H9 (cell line): ENCODE data around the gene NCR1. TPM values are rescaled to one million over a fixed set of nuclear protein-coding genes. Genes with fewer than 3 reads are reported as not detected.
"Not testable (repeated sequence)": the region's sequence is repeated elsewhere in the genome, so short reads cannot be mapped to it uniquely, and the experiment has no call there.

Source experiments
- DNase-seq: peaks from one replicate; pipeline ENCODE4 v3.0.0-alpha.2; 2017
- H2AFZ ChIP-seq: one replicate; pipeline ENCODE4 v1.6.1; 2013; ENCODE audit warnings: mild to moderate bottlenecking, low read length, control low read depth, moderate library complexity
- H2AK5ac ChIP-seq: 2 replicates; pipeline ENCODE4 v1.6.1; 2013; ENCODE audit warnings: low read length, control low read depth, mixed read lengths; ENCODE audit not compliant: insufficient read length
- H2BK120ac ChIP-seq: one replicate; pipeline ENCODE4 v1.6.1; 2013; ENCODE audit warnings: low read depth, mild to moderate bottlenecking, low read length, control low read depth, inconsistent platforms; ENCODE audit not compliant: poor library complexity, severe bottlenecking
- H2BK12ac ChIP-seq: 2 replicates; pipeline ENCODE4 v1.6.1; 2013; ENCODE audit warnings: low read length, control low read depth, mixed read lengths, low read depth; ENCODE audit not compliant: insufficient read length
- H2BK15ac ChIP-seq: 2 replicates; pipeline ENCODE4 v1.6.1; 2013; ENCODE audit warnings: low read depth, low read length, control low read depth
- H2BK20ac ChIP-seq: one replicate; pipeline ENCODE4 v1.6.1; 2013; ENCODE audit warnings: low read depth, mild to moderate bottlenecking, low read length, control low read depth, inconsistent platforms; ENCODE audit not compliant: poor library complexity, severe bottlenecking
- H2BK5ac ChIP-seq: 2 replicates; pipeline ENCODE4 v1.6.1; 2013; ENCODE audit warnings: low read length, control low read depth, mixed read lengths; ENCODE audit not compliant: insufficient read length
- H3K14ac ChIP-seq: 2 replicates; pipeline ENCODE4 v1.6.1; 2013; ENCODE audit warnings: low read length, control low read depth; ENCODE audit not compliant: insufficient read depth
- H3K18ac ChIP-seq: 2 replicates; pipeline ENCODE4 v1.6.1; 2013; ENCODE audit warnings: low read depth, mild to moderate bottlenecking, mixed read lengths, low read length, control low read depth; ENCODE audit not compliant: insufficient read length
- H3K23ac ChIP-seq: 2 replicates; pipeline ENCODE4 v1.6.1; 2013; ENCODE audit warnings: low read length, control low read depth, mixed read lengths, low read depth; ENCODE audit not compliant: insufficient read length
- H3K23me2 ChIP-seq: 2 replicates; pipeline ENCODE4 v1.6.1; 2013; ENCODE audit warnings: low read depth, mild to moderate bottlenecking, mixed read lengths, low read length, control low read depth; ENCODE audit not compliant: insufficient read length, poor library complexity, severe bottlenecking
- H3K27ac ChIP-seq: 2 replicates; pipeline ENCODE4 v1.5.1; 2013; ENCODE audit warnings: low read length, control low read depth, mixed read lengths, low read depth; ENCODE audit not compliant: insufficient read length
- H3K27me3 ChIP-seq: 2 replicates; pipeline ENCODE4 v1.6.1; 2013; ENCODE audit warnings: low read length, control low read depth, inconsistent platforms; ENCODE audit not compliant: insufficient read depth
- H3K4ac ChIP-seq: 2 replicates; pipeline ENCODE4 v1.6.1; 2013; ENCODE audit warnings: low read depth, mild to moderate bottlenecking, control low read depth, inconsistent platforms, low read length, moderate library complexity
- H3K4me1 ChIP-seq: 2 replicates; pipeline ENCODE4 v1.6.1; 2013; ENCODE audit warnings: low read length, control low read depth, inconsistent platforms; ENCODE audit not compliant: insufficient read depth
- H3K4me2 ChIP-seq: 2 replicates; pipeline ENCODE4 v1.6.1; 2013; ENCODE audit warnings: low read length, control low read depth, mixed read lengths; ENCODE audit not compliant: insufficient read length, insufficient read depth
- H3K56ac ChIP-seq: 2 replicates; pipeline ENCODE4 v1.6.1; 2013; ENCODE audit warnings: low read depth, mild to moderate bottlenecking, mixed read lengths, low read length, control low read depth; ENCODE audit not compliant: insufficient read length
- H3K79me1 ChIP-seq: 2 replicates; pipeline ENCODE4 v1.6.1; 2013; ENCODE audit warnings: low read depth, mild to moderate bottlenecking, moderate library complexity, low read length, control low read depth, inconsistent platforms; ENCODE audit not compliant: insufficient read depth, poor library complexity, severe bottlenecking
- H3K79me2 ChIP-seq: 2 replicates; pipeline ENCODE4 v1.6.1; 2013; ENCODE audit warnings: low read length, control low read depth, inconsistent platforms; ENCODE audit not compliant: insufficient read depth
- H3K9ac ChIP-seq: 2 replicates; pipeline ENCODE4 v1.6.1; 2013; ENCODE audit warnings: low read length, control low read depth, mixed read lengths; ENCODE audit not compliant: insufficient read length; ENCODE audit errors: extremely low read depth
- H3K9me3 ChIP-seq: one replicate; pipeline ENCODE4 v1.6.1; 2013; ENCODE audit warnings: low read depth, low read length, inconsistent platforms; ENCODE audit not compliant: control insufficient read depth
- H3T11ph ChIP-seq: one replicate; pipeline ENCODE4 v1.6.1; 2013; ENCODE audit warnings: mild to moderate bottlenecking, low read length, control low read depth, inconsistent platforms
- H4K20me1 ChIP-seq: one replicate; pipeline ENCODE4 v1.6.1; 2013; ENCODE audit not compliant: control insufficient read depth, insufficient read length, insufficient read depth
- H4K5ac ChIP-seq: 2 replicates; pipeline ENCODE4 v1.6.1; 2013; ENCODE audit warnings: low read depth, mild to moderate bottlenecking, mixed read lengths, low read length, control low read depth; ENCODE audit not compliant: insufficient read length
- H4K8ac ChIP-seq: replicated peaks from 2 replicates; pipeline ENCODE4 v1.6.1; 2013; ENCODE audit warnings: low read length, control low read depth, mixed read lengths, low read depth; ENCODE audit not compliant: insufficient read length
- H4K91ac ChIP-seq: 2 replicates; pipeline ENCODE4 v1.6.1; 2013; ENCODE audit warnings: low read depth, mild to moderate bottlenecking, moderate library complexity, mixed read lengths, low read length, control low read depth; ENCODE audit not compliant: insufficient read length
- H3K27ac Mint-ChIP-seq, 3 experiments: 2 replicates in 2 of 3; 3 replicates in 1 of 3; pipeline ENCODE4 v1.8.0; 2020 to 2021; ENCODE audit warnings: mixed read lengths in 3 of 3, mild to moderate bottlenecking in 1 of 3, moderate library complexity in 1 of 3
- H3K27me3 Mint-ChIP-seq: 2 replicates; pipeline ENCODE4 v1.8.0; 2021; ENCODE audit warnings: low read depth, mild to moderate bottlenecking, moderate library complexity, mixed read lengths
- H3K36me3 Mint-ChIP-seq, 3 experiments: 2 replicates in 2 of 3; 3 replicates in 1 of 3; pipeline ENCODE4 v1.8.0; 2020 to 2021; ENCODE audit warnings: low read depth in 3 of 3, mixed read lengths in 3 of 3; ENCODE audit not compliant: insufficient read depth in 1 of 3
- H3K4me1 Mint-ChIP-seq, 2 experiments: 2 replicates each; pipeline ENCODE4 v1.8.0; 2020; ENCODE audit warnings: mixed read lengths in 2 of 2
- H3K4me3 Mint-ChIP-seq, 2 experiments: 2 replicates in 1 of 2; 3 replicates in 1 of 2; pipeline ENCODE4 v1.8.0; 2020 to 2021; ENCODE audit warnings: mild to moderate bottlenecking in 2 of 2, mixed read lengths in 2 of 2, moderate library complexity in 1 of 2
- H3K9me3 Mint-ChIP-seq, 2 experiments: 2 replicates in 1 of 2; 3 replicates in 1 of 2; pipeline ENCODE4 v1.8.0; 2020; ENCODE audit warnings: mild to moderate bottlenecking in 2 of 2, mixed read lengths in 2 of 2, moderate library complexity in 1 of 2
- WGBS: extraction: QIAGEN DNeasy Blood & Tissue Kit; methylation state at CpG from one replicate; pipeline ENCODE4 v1.1.7; 2013; ENCODE audit warnings: missing lambda C conversion rate, low lambda C conversion rate, mixed read lengths; ENCODE audit not compliant: insufficient read length; ENCODE audit errors: extremely low coverage; 5-methylcytosine and 5-hydroxymethylcytosine counted together
- total RNA-seq: library from RNA; stranded (reverse); gene quantifications from 2 replicates; pipeline ENCODE4 v1.2.1, GENCODE V29; 2021

The NCR1 gene
- total RNA-seq, 1 experiment from 2014 or later: 2.0 TPM

- peaks cover 0 to 83% of the 10 kb centered on the region in 2 experiments; a peak in 2 of 5 replicates for H3K9me3 Mint-ChIP-seq
- not testable (repeated sequence) for H2BK20ac ChIP-seq, H3K56ac ChIP-seq, H3K36me3 Mint-ChIP-seq, DNase-seq, H3K4me2 ChIP-seq, H3K4me3 Mint-ChIP-seq, H3K79me2 ChIP-seq, H3T11ph ChIP-seq, H3K9me3 ChIP-seq, H3K23me2 ChIP-seq, H3K14ac ChIP-seq, H2AK5ac ChIP-seq, H3K27me3 ChIP-seq, H4K91ac ChIP-seq, H2BK12ac ChIP-seq, H3K4ac ChIP-seq, H3K27ac ChIP-seq, H2BK5ac ChIP-seq, H2AFZ ChIP-seq, H4K20me1 ChIP-seq, H3K23ac ChIP-seq, H3K27me3 Mint-ChIP-seq, H3K9ac ChIP-seq, H3K4me1 ChIP-seq, H2BK15ac ChIP-seq, H3K18ac ChIP-seq, H4K5ac ChIP-seq, H2BK120ac ChIP-seq, H3K27ac Mint-ChIP-seq, H4K8ac ChIP-seq, H3K79me1 ChIP-seq
- WGBS: no CpG with 5 or more reads among the region's 11 CpGs
- peaks cover 0 to 12% of the 10 kb centered on the region in 2 experiments; a peak in 2 of 4 replicates for H3K4me1 Mint-ChIP-seq
Observed at GRCh38 chr19:54943772-54944361, 37.9 kb downstream of the NCR1 start.
